Stimulated activated CD4-positive, alpha-beta T cell treated with anti-CD3 and anti-CD28 coated beads, Interleukin-4, amount 100 ng/mL, for 48 hours (primary cell): ENCODE results near the gene NRG4.
"Not testable (repeated sequence)": the region's sequence is repeated elsewhere in the genome, so short reads cannot be mapped to it uniquely, and the experiment has no call there.

ENCODE experiments used
- DNase-seq, 2 donors: peaks; one replicate each; pipeline ENCODE4 v3.0.0-alpha.2; 2020; ENCODE audit warnings: low read depth in 2 of 2

Gene NRG4

DNA sequence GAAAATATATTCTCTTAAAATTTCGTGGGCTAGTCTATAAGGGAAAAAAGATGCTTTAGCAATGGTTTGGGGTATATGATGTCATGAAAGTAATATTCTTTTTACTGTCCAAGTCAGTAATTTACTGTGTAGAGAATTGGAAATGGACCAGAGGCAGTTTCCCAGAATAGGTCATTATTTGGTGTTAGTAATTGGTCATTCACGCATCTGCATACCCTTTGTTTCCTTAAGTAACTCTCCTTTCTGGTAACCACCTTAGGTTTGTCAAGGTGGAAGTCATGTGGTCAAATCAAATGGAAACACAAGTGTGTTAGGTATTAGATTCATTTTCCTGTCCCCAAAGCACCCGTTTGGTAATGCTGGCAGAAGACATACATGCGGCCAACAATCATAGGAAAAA is 84.6 kb downstream of the NRG4 start:
- no peak for DNase-seq

DNA sequence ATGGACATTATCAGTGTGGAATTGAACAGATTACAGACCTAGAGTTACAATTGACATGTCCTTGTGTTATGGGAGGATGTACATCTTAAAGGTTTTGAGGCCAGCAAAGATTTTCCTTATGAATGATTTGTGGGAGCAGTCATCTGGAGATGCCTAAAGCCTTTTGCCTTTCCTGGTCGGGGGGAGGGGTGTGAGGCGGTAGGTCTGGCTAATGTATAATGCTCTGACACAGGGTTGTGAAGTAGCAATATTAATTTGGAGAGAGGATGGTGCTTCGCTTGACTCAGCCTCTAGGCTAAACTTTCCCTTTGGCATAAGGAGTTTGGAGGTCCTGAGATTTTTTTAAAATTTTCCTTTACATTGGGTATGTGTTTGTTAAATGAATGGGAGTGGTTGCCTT is 85.3 kb downstream of the NRG4 start:
- no peak for DNase-seq

DNA sequence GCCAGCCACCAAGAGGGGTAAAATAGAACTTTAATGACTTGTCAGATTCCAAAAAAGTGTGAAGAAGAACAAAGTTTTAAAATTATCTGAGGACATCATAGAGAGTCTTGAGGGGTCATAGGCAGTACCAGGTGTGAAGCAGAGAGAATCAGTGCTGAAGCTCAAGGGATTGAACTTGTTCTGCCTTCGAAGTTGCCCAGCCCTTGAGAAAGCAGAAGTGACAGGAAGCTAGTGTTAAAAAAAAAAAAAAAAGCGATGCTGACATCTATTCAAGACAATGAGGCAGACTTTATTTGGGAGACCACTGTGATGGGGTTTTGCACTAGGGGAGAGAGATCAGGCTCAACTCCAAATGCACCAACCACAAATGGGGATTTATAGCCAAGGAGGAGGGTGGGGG is 86.8 kb downstream of the NRG4 start:
- DNase-seq: no peak

DNA sequence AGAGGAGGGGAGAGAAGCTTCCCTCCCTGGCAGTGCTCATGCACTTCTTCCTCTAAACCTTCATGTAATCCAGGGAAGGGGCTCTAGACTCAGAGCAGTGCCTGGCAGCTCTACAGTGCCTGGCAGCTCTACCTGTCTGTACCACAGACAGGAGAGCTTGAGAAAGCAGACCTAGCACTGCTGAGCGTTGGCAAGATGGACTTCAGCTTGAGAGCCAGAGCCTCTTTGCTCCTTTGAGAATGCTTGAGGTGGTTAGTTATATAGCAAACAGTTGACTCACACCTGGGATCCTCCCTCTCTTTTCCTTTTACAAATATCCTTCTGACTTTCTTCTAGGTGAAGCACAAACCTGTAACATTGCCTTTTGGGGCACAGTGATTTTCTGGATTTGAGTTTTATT is 87.6 kb downstream of the NRG4 start:
- DNase-seq: no peak

DNA sequence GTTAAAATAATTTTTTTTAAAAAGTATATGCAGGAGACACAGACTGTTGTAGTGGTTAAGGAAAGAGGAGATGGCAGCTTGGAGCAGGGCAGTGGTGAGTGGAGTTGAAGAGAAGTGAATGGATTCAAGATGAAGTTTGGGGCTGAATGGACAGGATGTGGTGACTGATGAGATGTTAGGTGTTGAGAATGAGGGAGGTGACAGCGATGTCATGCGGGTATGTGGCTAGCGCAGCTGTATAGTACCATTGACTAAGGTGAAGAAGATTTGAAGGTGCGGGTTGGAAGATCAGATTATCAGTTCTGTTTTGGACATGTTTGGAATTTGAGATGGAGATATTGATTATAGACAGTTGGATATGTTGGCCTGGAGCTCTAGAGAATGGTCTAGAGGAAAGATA is 88.5 kb downstream of the NRG4 start:
- no peak for DNase-seq

DNA sequence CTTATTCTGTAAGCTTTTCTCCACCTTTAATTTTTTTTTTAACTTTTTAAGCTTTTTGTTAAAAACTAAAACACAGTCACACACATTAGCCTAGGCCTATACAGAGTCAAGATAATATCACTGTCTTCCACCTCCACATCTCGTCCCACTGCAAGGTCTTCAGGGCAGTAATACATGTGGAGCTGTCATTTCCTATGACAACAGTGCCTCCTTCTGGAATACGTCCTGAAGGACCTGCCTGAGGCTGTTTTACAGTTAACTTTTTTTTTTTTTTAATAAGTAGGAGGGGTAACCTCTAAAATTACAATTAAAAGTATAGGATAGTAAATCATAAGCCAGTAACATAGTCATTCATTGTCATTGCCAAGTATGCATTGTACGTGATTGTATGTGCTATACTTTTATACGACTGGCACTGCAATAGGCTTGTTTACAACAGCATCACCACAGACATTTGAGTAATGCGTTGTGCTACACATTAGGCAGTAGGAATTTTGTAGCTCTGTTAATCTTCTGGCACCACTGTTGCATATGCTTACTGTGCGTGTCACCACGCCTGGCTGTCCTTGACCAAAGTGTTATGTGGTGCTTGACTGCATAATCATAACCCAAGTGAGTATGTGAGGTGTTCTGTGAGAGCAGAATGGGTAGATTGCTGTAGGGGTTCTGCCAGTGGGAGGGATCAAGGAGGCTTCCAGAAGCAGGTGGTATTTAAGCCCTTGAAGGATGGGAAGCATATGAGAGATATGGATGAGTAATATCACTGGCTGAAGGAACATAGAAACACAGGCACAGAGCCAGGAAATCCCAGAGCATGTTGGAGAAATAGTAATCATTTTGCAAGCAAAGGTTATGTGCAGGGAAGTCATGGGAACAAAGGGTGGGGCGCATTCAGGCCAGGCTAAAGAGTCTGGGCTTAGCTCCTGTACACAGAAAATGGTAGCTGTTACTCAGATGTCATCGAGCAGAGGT is 90.2 kb downstream of the NRG4 start:
- no peak for DNase-seq

DNA sequence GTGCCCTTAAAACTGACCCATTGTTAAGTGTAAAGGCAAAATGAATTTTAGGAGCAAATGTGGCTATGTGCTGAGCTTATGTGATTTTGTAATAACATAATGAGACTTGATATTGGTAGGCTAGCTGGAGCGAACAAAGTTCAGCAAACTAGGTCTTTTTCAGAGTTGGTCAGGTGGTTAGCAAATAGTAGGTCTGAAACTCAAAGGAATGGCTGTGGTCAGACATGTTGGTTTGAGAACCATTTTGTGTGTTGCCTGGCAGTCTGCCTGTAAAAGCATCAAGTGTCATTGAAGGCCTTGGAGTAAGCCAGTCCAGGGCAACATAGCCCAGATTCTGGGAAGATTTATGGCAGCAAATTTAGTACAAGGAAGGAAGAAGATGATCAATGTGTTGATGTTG is 92.1 kb downstream of the NRG4 start:
- DNase-seq: no peak

DNA sequence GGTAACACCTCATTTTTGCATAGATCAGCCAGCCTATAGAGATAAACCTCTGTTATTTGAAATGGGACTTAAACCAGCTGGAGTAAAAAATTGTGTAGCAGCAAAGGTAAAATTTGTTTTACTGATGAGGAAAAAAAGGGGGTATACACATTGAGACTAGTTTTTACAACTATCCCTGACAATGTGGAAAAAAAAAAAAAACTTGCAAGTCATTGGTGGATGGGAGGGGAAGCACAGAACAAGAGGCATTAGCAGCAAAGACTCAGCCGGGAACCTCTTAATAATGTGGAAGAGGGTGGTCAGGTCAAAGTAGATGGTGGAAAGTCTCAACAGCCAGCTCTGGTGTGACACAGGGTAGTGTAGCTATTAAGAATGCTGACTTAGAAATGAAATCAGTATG is 94.1 kb downstream of the NRG4 start:
- DNase-seq: no peak

DNA sequence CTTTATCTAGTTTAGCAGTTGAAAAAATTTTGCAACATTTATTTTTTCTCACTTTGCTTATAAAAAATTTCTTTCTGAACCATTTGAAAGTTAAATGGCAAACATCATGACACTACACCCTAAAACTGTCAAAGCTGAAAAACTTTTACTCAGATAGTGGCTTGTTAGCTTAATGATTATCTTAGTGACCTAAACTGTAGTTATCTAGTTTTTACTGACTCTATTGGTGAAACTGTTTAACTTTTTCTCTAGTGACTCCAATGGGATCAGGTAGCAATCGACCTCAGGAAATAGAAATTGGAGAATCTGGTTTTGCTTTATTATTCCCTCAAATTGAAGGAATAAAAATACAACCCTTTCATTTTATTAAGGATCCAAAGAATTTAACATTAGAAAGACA is 95.2 kb downstream of the NRG4 start:
- DNase-seq: no peak

DNA sequence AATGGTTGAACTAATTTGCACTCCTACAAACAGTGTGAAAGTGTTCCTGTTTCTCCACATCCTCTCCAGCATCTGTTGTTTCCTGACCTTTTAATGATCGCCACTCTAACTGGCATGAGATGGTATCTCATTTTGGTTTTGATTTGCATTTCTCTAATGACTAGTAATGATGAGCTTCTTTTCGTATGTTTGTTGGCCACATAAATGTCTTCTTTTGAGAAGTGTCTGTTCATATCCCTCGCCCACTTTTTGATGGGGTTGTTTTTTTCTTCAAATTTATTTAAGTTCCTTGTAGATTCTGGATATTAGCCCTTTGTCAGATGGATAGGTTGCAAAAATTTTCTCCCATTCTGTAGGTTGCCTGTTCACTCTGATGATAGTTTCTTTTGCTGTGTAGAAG is 101.9 kb downstream of the NRG4 start:
- not testable (repeated sequence) for DNase-seq

DNA sequence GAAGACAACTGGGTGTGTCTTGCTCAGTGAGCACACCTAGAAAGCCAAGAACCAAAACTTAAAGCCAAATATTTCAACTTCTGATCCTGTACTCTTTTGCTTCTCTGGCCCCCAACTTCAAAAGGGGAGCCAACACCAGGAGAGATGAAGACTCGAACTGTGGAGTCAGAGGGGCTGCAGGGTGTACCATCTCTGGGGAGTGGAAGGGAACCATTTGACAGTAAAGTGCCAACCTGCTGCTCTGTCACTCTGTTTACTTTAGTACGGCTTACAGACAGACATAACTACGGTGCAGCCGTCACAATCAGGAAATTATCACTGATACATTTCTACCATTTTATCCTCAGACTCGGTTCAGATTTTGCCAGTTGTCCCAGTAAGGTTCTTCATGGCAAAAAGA is 107.0 kb downstream of the NRG4 start:
- DNase-seq: no peak

DNA sequence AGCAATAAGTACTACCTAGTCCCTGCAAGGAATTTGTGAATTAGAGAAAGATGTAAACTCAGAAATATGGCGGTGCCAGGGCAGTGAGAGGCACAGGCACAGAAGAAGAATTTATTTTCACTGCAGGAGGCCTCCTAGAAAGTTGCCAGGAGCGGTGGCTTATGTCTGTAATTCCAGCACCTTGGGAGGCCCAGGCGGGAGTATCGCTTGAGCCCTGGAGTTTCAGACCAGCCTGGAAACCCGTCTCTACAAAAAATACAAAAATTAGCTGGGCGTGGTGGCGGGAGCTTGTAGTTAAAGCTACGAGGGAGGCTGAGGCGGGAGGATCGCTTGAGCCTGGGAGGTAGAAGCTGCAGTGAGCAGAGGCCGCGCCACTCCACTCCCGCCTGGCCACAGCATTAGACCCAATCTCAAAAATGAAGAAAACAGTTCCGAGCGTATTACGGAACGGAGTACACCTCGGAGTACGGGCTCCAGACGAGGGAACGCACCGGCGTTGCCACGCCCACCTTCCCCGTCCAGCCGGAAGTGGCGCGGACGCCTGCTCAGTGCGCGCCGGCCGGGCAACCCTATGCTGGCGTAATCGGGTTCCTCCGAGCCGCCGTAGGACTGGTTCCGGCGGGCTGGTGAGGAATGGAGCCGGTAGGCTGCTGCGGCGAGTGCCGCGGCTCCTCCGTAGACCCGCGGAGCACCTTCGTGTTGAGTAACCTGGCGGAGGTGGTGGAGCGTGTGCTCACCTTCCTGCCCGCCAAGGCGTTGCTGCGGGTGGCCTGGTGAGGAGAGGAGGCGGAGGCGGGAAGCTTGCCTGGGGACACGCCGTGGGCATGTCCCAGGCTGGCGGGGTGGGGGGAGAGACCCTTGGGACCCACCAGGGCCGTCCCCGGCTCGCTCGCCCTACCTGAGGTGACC is 108.6 kb downstream of the NRG4 start, which contains the start of gene FBXO22:
FBXO22 (plus strand) TSS at position 548 of the 909 bp plus-strand sequence; CDS start at position 634, 86 bp downstream.
- DNase-seq: peak; percentile 89 to 91

DNA sequence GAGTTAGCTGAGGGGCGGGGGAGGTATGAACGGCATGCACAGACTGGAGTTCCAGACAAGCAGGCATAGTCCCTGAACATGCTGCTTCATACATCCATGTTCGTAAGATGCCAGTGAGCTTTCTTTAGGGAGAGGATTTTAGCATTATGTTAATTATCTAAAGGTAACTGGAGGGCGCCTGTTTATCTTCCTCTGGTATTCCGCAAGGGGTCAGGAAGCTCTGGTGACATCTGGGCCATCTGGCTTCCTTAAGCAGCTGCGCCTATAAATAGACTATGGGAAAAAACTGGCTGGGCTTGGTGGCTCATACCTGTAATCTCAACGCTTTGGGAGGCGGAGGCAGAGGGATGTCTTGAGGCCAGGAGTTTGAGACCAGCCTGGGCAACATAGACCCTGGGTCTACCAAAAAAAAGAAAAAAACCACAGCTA is 110.1 kb downstream of the NRG4 start:
- no peak for DNase-seq

DNA sequence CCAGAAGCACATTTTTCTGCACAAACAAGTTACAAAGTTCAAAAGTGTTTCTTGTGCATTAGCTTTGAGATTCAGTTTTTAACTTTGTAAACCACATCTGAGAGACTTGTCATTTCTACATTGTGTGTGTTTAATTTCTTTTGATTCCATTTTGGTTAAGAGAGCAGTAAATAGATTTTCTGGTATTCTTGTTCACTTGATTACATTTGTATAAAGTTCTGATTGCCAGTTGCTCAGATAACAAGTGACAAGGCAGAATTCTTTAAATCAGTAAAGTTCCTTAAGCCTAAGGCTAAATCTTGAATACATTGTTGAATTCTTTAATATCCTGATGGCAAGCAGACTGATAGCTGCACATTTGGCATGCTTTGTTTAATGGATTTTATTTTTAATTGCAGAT is 111.6 kb downstream of the NRG4 start:
- no peak for DNase-seq

DNA sequence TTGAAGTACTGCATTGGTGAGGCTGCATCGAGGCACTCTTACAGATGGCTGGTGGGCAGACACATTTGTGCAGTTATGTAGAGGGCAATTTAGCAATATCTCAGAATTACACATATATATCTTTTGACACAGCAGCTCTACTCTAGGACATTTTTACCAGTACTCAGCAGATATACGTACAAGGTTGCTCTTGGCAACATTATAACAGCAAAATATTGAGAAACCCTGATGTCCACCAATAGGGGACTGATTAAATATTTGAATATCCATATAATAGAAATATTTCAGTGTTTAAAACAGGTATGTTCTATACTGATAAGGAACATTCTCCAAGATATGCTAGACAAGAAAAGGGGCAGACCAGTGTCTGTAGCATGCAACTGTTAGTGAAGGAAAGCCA is 116.5 kb downstream of the NRG4 start:
- no peak for DNase-seq

DNA sequence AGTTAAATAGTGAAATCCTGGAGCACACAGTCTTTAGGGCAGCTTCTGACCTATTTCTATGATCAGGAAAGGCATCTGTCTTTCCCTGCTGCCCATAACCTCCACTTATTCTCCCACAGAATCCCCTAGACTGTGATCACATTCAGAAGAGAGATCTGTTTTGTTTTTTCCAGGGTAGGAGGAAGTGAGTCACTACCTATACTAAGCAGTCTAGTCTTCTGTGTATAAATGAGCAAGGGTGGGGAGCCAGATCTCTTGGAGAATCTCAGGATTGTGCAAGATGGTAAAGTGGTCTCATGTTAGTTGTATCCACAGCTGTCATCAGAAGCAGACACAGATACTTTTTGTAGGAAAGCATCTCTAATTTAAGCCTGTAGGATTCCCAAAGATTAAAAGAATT is 120.3 kb downstream of the NRG4 start:
- DNase-seq: no peak
